Measurements from ENCODE around the gene ACKR2.

ACKR2 gene

DNA sequence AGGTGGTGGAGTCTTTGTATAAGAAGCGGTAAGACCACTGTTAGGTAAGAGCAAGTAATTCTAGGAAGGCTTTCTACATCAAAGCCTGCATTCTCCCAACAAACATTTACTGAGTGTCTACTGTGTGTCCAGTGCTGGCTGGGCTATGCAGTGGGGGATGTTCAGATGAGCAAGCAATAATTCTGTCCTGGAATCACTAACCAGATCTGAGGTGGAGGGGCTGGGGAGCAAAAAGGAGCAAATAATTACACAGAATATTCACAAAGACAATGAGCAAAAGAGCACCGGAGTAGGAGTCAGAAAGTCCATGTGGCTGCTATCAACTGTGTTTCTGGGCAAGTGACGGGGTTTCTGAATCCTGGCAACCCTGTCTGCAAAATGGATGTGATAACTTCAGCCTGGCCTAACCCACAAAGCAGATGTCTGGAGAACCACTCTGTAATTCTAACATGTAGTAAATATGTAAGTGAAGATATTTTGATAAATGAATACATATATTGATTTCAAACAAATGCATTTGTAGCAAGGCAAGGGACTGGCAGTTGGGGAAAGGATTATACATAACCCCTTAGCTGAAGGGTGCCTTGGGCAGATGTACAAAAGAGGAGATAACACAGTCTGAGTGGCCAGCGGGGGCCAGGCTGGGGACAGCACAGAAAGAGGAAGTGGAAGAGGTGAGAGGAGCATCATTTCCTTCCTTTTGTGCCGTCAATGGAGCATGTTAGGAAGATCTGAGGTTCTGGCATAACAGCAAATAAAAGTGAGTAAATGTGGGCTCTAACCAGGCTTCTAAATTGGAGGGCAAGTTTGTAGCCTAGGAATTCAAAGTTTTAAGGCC lies 37.7 kb downstream of the ACKR2 start:
- DNase-seq (ENCODE audit: low read depth in 2 of 2): no peak
- no peak overlapping the region for H3K4me3 ChIP-seq (replicated peaks in 1 of 2; ENCODE audit: low read depth in 2 of 2, low read length in 2 of 2)
- TF ChIP-seq, protein P1, sequence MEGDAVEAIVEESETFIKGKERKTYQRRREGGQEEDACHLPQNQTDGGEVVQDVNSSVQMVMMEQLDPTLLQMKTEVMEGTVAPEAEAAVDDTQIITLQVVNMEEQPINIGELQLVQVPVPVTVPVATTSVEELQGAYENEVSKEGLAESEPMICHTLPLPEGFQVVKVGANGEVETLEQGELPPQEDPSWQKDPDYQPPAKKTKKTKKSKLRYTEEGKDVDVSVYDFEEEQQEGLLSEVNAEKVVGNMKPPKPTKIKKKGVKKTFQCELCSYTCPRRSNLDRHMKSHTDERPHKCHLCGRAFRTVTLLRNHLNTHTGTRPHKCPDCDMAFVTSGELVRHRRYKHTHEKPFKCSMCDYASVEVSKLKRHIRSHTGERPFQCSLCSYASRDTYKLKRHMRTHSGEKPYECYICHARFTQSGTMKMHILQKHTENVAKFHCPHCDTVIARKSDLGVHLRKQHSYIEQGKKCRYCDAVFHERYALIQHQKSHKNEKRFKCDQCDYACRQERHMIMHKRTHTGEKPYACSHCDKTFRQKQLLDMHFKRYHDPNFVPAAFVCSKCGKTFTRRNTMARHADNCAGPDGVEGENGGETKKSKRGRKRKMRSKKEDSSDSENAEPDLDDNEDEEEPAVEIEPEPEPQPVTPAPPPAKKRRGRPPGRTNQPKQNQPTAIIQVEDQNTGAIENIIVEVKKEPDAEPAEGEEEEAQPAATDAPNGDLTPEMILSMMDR (IDR thresholded peaks at IDR 0.05; ENCODE audit: low read depth, low read length): no peak

DNA sequence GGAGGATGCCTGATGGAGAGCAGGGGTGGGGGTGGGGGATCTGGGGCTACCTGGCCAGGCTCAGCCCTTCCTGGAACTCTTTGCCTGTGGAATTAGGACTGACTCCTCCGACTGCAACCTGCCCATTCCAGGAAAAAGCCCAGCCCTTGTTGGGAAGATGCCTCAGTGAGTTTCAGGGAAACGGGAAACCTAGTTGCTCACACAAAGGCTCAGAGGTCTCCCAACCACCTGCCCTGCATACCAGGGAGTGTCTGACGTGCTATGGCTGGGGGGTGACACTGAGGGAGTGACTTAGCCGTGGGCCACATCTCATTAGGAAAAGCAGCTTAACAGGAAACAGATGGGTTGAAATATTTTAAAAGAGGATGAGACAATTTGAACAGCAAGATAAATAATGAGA lies 38.5 kb downstream of the ACKR2 start:
- no peak for DNase-seq (ENCODE audit: low read depth in 2 of 2)
- H3K4me3 ChIP-seq (replicated peaks in 1 of 2; ENCODE audit: low read depth in 2 of 2, low read length in 2 of 2): no peak overlapping the region
- TF ChIP-seq, protein P1 (IDR thresholded peaks at IDR 0.05; ENCODE audit: low read depth, low read length): no peak

DNA sequence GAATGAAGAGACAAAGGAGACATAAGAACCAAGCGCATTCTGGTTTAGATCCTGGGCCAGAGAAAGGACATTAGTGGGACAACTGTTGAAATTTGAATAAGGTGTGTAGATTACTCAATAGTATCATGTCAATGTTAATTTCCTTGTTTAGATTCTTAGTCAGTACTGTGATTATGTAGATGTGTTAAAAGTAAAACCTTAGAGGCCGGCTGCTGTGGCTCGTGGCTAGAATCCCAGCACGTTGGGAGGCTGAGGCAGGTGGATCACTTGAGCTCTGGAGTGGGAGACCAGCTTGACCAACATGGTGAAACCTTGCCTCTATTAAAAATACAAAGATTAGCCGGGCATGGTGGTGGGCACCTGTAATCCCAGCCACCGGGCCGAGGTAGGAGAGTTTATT lies 39.8 kb downstream of the ACKR2 start:
- DNase-seq (ENCODE audit: low read depth in 2 of 2): no peak
- H3K4me3 ChIP-seq (replicated peaks in 1 of 2; ENCODE audit: low read depth in 2 of 2, low read length in 2 of 2): no peak overlapping the region
- TF ChIP-seq, protein P1 (IDR thresholded peaks at IDR 0.05; ENCODE audit: low read depth, low read length): no peak

DNA sequence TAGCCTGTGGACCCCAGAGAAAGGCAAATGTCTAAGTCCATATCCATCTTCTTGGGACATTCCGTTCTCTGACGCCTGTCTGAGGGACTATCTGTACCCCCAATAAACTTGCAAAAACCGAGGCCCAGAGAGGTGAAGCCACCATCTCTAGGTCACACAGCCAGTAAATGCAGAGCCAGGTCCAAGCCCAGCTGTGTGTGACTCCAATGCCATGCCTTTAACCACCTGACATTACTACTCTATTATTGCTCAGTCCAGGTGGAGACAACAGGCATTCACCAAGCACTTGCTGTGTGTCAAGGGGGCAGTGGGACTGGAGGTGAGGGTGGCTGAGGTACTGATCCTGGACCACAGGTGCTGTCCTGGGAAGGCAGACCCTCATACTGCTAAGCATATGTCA lies 41.0 kb downstream of the ACKR2 start:
- no peak for DNase-seq (ENCODE audit: low read depth in 2 of 2)
- H3K4me3 ChIP-seq (replicated peaks in 1 of 2; ENCODE audit: low read depth in 2 of 2, low read length in 2 of 2): no peak overlapping the region
- TF ChIP-seq, protein P1 (IDR thresholded peaks at IDR 0.05; ENCODE audit: low read depth, low read length): no peak

DNA sequence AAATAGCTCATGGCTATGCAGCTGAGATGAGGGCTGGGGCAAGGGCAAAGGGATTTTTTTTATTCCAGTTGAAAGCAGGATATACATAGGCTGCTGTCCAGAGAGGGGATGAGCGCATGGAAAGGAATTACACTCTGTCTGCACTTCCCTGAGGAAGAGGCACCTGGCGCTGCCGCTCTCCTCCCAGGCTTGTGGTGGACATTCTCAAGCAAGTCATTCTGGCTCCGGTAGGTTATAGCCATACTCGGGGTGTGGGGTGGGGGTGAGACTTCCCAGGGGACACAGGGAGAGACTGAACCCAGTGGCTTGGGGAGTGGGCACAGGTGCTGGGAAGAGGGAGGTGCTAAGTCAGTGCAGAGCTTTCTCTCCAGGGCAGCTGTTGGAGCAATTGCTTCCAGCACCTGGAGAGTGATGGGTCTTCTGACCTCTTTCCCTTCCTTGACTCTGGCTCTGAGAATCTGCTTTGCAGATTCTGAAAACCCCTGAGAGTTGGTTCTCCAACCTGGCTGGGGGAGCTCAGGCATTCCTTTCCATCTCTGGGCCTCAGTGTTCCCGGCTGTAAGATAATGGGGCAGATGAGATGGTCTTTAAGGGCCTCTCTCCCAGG lies 42.1 kb downstream of the ACKR2 start:
- no peak for DNase-seq (ENCODE audit: low read depth in 2 of 2)
- no peak overlapping the region for H3K4me3 ChIP-seq (replicated peaks in 1 of 2; ENCODE audit: low read depth in 2 of 2, low read length in 2 of 2)
- TF ChIP-seq, protein P1 (IDR thresholded peaks at IDR 0.05; ENCODE audit: low read depth, low read length): no peak

DNA sequence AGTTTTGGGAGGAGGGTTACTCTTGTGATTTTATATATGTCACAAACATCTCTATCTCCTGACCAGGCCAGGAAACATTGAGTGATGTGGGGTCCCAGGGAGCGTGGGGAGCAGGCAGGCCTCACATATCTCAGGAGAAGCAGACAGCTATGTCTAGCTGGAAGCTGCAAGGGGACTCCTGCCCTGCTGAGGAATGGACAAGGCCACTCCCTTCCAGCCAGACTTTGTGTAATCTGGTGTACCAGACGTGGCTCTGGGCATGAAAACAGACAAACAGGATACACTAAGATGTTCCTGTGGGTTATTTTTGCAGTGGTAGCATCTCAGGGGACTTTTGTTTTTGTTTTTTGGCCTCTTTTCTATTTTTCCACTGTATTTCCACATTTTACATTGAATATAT lies 43.2 kb downstream of the ACKR2 start:
- H3K4me3 ChIP-seq (replicated peaks in 1 of 2; ENCODE audit: low read depth in 2 of 2, low read length in 2 of 2): no peak overlapping the region
- TF ChIP-seq, protein P1 (IDR thresholded peaks at IDR 0.05; ENCODE audit: low read depth, low read length): no peak
- DNase-seq (ENCODE audit: low read depth in 2 of 2): peak; percentile 31 to 45
